ENCODE data around the gene MCM3AP.
"Not testable (repeated sequence)": the region's sequence is repeated elsewhere in the genome, so short reads cannot be mapped to it uniquely, and the experiment has no call there.

The MCM3AP gene

DNA sequence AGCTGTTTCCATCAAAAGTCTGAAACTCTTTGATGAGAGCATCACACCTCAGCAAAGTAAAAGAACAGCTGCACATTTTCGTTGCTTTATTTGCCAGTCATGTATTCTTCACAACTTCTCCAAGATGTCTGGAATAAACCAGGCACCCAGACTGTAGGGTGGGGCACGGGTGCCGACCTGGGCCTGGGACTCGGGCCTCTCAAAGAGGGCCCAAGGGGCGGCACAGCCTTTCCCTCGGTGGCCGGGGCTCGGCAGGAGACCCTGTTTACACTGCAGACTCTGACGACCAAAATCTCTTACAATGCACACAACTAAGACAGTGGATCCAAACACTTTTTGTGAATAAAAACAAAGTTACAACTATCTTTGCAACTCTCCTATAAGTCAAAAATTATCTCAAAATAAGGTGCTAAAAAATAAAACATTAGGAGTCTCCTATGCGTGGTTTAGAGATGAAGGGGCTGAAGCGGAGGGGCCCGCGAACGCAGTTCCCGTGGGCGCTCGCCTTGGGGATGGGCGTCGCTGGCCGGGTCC lies 57.5 kb downstream of the MCM3AP start:
- Histone ChIP-seq H3K4me3 (ENCODE audit: low read depth, low read length) (peak overlapping the region; percentile 94), H3K9me3 (no peaks in the 10 kb centered on the region; the same call in 1 of the 2 replicates), H3K36me3 (peaks cover 26% of the 10 kb centered on the region), H3K4me1 (no peaks in the 10 kb centered on the region; the same call in 1 of the 2 replicates), H3K27me3 (no peaks in the 10 kb centered on the region)
- TF ChIP-seq, protein P1, sequence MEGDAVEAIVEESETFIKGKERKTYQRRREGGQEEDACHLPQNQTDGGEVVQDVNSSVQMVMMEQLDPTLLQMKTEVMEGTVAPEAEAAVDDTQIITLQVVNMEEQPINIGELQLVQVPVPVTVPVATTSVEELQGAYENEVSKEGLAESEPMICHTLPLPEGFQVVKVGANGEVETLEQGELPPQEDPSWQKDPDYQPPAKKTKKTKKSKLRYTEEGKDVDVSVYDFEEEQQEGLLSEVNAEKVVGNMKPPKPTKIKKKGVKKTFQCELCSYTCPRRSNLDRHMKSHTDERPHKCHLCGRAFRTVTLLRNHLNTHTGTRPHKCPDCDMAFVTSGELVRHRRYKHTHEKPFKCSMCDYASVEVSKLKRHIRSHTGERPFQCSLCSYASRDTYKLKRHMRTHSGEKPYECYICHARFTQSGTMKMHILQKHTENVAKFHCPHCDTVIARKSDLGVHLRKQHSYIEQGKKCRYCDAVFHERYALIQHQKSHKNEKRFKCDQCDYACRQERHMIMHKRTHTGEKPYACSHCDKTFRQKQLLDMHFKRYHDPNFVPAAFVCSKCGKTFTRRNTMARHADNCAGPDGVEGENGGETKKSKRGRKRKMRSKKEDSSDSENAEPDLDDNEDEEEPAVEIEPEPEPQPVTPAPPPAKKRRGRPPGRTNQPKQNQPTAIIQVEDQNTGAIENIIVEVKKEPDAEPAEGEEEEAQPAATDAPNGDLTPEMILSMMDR (IDR thresholded peaks at IDR 0.05; ENCODE audit: low read depth, low read length): no peak
- DNase-seq: no peak

- peak overlapping the region; percentile 94 for H3K4me3 ChIP-seq (ENCODE audit: low read depth, low read length)
- H3K27me3 ChIP-seq: no peaks in the 10 kb centered on the region
- TF ChIP-seq, protein P1 (IDR thresholded peaks at IDR 0.05; ENCODE audit: low read depth, low read length): no peak
- H3K9me3 ChIP-seq: no peaks in the 10 kb centered on the region; the same call in 1 of the 2 replicates
- no peak for DNase-seq
- no peaks in the 10 kb centered on the region; the same call in 1 of the 2 replicates for H3K4me1 ChIP-seq
- peaks cover 27% of the 10 kb centered on the region for H3K36me3 ChIP-seq
Observed at GRCh38 chr21:46226920-46227599, 58.4 kb downstream of the MCM3AP start.

DNA sequence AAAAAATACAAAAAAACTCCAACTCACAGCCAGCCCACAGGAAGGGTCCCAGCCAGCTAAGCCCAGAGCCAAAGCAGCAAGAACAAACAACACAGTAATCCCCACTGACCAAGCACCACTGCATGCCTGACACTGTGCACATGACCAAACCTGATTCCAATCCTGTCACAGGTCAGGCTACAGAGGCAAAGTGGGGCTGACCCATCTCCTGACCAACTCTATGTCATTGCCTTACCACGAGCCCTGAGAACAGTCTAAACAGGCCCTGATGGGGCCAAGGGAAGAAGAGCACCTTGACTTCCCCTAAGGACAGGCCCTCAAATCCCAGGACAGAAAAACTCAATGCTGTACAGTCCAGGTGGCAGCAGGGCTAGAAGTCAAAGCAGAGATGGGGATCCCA lies 59.3 kb downstream of the MCM3AP start:
- Histone ChIP-seq H3K36me3 (peaks cover 26% of the 10 kb centered on the region), H3K27me3 (no peaks in the 10 kb centered on the region), H3K9me3 (no peaks in the 10 kb centered on the region), H3K4me1 (no peaks in the 10 kb centered on the region; the same call in 1 of the 2 replicates), H3K4me3 (ENCODE audit: low read depth, low read length) (peak overlapping the region; percentile 94)
- TF ChIP-seq, protein P1 (IDR thresholded peaks at IDR 0.05; ENCODE audit: low read depth, low read length): no peak
- DNase-seq: no peak

GRCh38 chr21:46223661-46224060 lies 61.8 kb downstream of the MCM3AP start:
- H3K9me3 ChIP-seq; H3K4me1 ChIP-seq; H3K4me3 ChIP-seq (ENCODE audit: low read depth, low read length); H3K27me3 ChIP-seq; DNase-seq: not testable (repeated sequence)
- H3K36me3 ChIP-seq: peaks cover 29% of the 10 kb centered on the region

GRCh38 chr21:46223217-46223616 lies 62.2 kb downstream of the MCM3AP start:
- Histone ChIP-seq H3K9me3 (no peaks in the 10 kb centered on the region), H3K4me1 (no peaks in the 10 kb centered on the region; the same call in 1 of the 2 replicates), H3K27me3 (no peaks in the 10 kb centered on the region), H3K36me3 (peaks cover 29% of the 10 kb centered on the region), H3K4me3 (ENCODE audit: low read depth, low read length) (no peak overlapping the region)
- TF ChIP-seq, protein P1 (IDR thresholded peaks at IDR 0.05; ENCODE audit: low read depth, low read length): no peak
- DNase-seq: no peak

DNA sequence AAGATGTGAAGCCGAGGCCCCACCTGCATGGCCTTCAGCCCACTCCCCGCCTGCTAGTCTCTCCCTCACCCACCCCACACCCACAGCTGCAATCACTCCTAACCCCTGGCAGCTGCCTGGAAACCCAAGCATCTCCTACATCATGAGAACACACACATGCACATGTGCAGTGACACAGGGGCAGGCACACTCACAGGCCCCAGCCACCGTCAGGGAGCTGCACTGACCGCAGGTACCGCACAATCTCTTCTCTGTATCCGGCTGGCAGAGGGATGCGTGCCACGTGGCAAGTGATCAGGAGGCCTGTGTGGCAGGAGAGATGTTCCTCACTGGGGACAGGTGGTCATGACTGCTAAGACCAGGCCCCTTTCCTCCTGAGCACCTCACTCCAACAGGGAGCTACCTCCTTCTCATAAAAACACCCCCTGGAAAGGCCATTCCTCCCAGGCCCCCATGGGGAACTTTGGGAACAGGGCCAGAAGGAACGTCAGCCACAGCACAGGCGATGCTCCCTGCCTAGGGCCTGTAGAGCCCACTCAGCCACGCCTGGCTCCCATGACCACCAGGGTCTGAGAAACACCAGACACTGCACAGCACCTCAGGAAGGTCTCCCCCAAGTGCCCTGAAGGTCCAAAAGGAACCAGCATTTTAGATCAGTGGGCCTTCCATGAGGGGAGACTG lies 62.8 kb downstream of the MCM3AP start:
- Histone ChIP-seq H3K4me3 (ENCODE audit: low read depth, low read length) (no peak overlapping the region), H3K27me3 (no peaks in the 10 kb centered on the region), H3K9me3 (no peaks in the 10 kb centered on the region), H3K36me3 (peaks cover 29% of the 10 kb centered on the region), H3K4me1 (no peaks in the 10 kb centered on the region; the same call in 1 of the 2 replicates)
- TF ChIP-seq, protein P1 (IDR thresholded peaks at IDR 0.05; ENCODE audit: low read depth, low read length): no peak
- no peak for DNase-seq

Data from BE2C (cell line).